Mucosa of descending colon (tissue), 3 donors: ENCODE results near the gene PRR33. TPM values are rescaled to one million over a fixed set of nuclear protein-coding genes. Genes with fewer than 3 reads are reported as not detected.
"Not testable (repeated sequence)": the region's sequence is repeated elsewhere in the genome, so short reads cannot be mapped to it uniquely, and the experiment has no call there.

Experiments used
- ATAC-seq: fragments of 200-7000 bp; cut with Tn5 transposase; one replicate; pipeline ENCODE4 v1.9.1; 2020; ENCODE audit warnings: mild to moderate bottlenecking, moderate library complexity
- DNase-seq, 3 donors: peaks; one replicate each; pipeline ENCODE4 v3.0.0-alpha.2; 2020
- H3K36me3 ChIP-seq: fragments of 200-600 bp; one replicate; pipeline ENCODE4 v1.8.0; 2021; ENCODE audit warnings: low read depth, mild to moderate bottlenecking
- H3K4me1 ChIP-seq: fragments of 200-600 bp; one replicate; pipeline ENCODE4 v1.8.0; 2021; ENCODE audit warnings: low read depth, mild to moderate bottlenecking
- H3K4me3 ChIP-seq: fragments of 200-600 bp; one replicate; pipeline ENCODE4 v1.8.0; 2021; ENCODE audit warnings: mild to moderate bottlenecking
- H3K9me3 ChIP-seq: fragments of 200-600 bp; one replicate; pipeline ENCODE4 v1.8.0; 2021; ENCODE audit warnings: mild to moderate bottlenecking
- CTCF ChIP-seq: fragments of 200-600 bp; IDR thresholded peaks from one replicate; pipeline ENCODE4 v1.8.0; 2022; ENCODE audit warnings: antibody characterized with exemption, mild to moderate bottlenecking
- intact Hi-C, 2 donors: fragments of 100-400 bp; cut with DNase I in 1 of 2; cut with micrococcal nuclease in 1 of 2; formaldehyde crosslinking; loops; one replicate each; pipeline versions ENCODE4 v1.11.0 to v1.11.1; 2022; cut with DNase I, micrococcal nuclease
- long read RNA-seq, 2 donors: library from polyadenylated mRNA; unstranded; transcript quantifications; one replicate each; pipeline ENCODE4 v2.0.0, GENCODE V29; 2019 to 2021
- total RNA-seq, 3 donors: library from RNA; stranded (reverse); fragmentation: NEBNext Ultra II Directional in 2 of 3; extraction: Animal tissue kit (Norgen Biotek cat#: 25700) in 2 of 3; gene quantifications; one replicate each; pipeline versions ENCODE4 v1.2.1 to v1.2.4, GENCODE V29; 2021 to 2023
- donor health status: DM: no; HTN: no; CAD: no; lungs with moderate emphysema.
- donor health status: DM: no; HTN: no; CAD: no.
- donor health status: DM: no; HTN: yes; CAD: no.

The PRR33 gene
- total RNA-seq, result not detected
- long read RNA-seq, donor 1, partial matches to known transcripts, result 0 of 1 reads
- long read RNA-seq, donor 1, other reads (novel, unspliced or antisense), result 0 of 1 reads
- long read RNA-seq, donor 2, result 0 reads

DNA sequence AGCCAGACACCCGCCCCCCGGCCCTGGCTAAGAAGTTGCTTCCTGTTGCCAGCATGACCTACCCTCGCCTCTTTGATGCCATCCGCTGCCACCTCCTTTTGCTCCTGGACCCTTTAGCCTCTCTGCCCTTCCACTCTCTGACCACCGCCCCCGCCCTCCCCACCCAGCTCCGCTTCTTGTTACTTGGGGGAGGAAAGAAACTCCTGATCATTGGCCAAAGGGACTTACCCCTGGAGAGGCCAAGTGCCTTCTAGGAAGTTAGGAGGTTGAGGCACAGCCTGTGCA lies at the start of gene PRR33:
Gene PRR33, minus strand, starts transcription at position 65 of the 285 bp plus-strand sequence. CDS start 1,311 bp downstream, outside the sequence.
- Histone ChIP-seq H3K36me3 (no peaks in the 10 kb centered on the region), H3K9me3 (no peaks in the 10 kb centered on the region), H3K4me1 (no peaks in the 10 kb centered on the region), H3K4me3 (no peak within 1 kb of the TSS)
- DNase-seq, result no peak
- no peak for ATAC-seq
- no peak for TF ChIP-seq CTCF
- intact Hi-C loops, result loop anchor here in 1 of 2 donors (2.0 kb wide), 1 partner anchor 25 kb away; no protein-coding TSS in a partner anchor

GRCh38 chr11:1939788-1940187 lies 48.1 kb upstream of the PRR33 start:
- intact Hi-C loops, result loop anchor here in 1 of 2 donors (5.0 kb wide), 1 partner anchor 42 kb away; no protein-coding TSS in a partner anchor
- not testable (repeated sequence) for DNase-seq

GRCh38 chr11:1939006-1939625 lies 47.4 kb upstream of the PRR33 start:
- H3K9me3 ChIP-seq, result no peaks in the 10 kb centered on the region
- no peak overlapping the region for H3K4me3 ChIP-seq
- intact Hi-C loops, result no loop called here
- DNase-seq (peak in 2 of 3 donors; percentile 16 to 27), ATAC-seq (no peak)
- H3K4me1 ChIP-seq, result no peaks in the 10 kb centered on the region
- no peak for TF ChIP-seq CTCF
- H3K36me3 ChIP-seq, result no peaks in the 10 kb centered on the region

More at GRCh38 chr11:1939788-1940187, 48.1 kb upstream of the PRR33 start:
- not testable (repeated sequence) for H3K9me3 ChIP-seq, H3K4me1 ChIP-seq, H3K36me3 ChIP-seq, H3K4me3 ChIP-seq
- peak; percentile 39 for ATAC-seq

DNA sequence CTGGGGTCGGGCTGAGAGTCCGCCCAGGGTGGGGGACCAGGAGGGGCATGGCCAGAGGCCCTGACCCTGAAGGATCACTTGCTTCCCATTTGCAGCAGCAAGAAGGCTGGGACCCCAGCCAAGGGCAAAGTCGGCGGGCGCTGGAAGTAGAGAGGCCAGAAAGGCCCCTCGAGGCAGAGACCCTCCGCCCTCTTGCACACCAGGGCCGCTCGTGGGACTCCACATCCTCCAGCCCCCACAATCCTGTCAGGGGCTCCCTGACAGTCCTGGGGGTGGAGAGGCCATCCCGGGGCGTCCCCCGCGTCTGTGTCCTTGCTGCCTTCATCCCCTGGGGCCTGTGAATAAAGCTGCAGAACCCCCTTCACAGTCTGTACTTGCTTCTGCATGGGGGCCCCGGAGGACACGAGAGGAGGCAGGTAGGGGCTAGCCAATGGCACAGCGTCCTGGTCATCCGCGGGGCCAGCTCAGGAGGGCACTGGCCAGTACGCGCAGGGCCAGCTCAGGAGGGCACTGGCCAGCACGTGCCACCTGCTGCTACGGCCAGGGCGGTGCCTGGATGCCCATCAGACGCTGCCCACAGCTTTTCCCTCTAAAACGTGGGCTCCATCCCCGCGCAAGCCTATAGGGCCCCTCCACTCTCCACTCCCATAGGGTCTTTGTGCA lies 46.8 kb upstream of the PRR33 start:
- Histone ChIP-seq H3K36me3 (no peaks in the 10 kb centered on the region), H3K4me1 (no peaks in the 10 kb centered on the region), H3K4me3 (no peak overlapping the region), H3K9me3 (no peaks in the 10 kb centered on the region)
- intact Hi-C loops, result no loop called here
- ATAC-seq (no peak), DNase-seq (peak in 2 of 3 donors; percentile 13 to 41)
- TF ChIP-seq CTCF, result no peak

DNA sequence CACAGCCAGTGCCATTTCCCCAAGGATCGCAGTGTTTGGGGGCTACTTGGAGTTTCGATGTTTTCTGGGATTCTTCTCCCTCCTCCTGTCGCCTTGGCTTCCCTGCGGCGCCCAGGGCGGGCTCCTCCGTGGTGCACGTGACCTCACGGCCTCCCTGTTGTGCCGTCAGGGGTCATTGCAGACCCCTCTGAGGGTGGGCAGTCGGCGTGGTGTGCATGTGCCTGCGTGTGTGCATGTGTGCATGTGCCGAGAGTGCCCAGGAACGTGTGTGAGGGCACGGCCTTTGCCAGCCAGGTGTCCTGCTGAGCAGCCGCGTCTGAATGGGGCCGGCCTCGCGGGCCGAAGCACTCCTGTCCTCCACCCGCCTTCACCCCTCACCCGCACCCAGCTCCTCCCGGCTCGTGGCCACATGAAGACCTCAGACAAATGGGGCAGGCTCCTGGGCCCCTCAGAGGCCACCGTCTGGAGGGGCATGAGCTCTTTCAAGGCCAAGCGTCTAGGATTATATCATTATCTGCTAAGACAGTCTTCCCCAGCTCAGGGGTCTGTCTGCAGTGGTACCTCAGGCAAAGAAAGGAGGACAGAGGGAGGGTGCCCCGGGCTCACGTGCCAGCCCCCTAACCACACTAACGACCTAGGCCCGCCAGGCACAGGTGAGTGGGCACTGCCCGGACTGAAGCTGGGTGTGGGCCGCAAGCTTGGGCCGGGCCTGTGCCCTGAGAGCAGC lies 46.1 kb upstream of the PRR33 start:
- peak in 2 of 3 donors; percentile 19 to 33 for DNase-seq
- no peak for ATAC-seq
- intact Hi-C loops, result no loop called here
- TF ChIP-seq CTCF, result no peak
- H3K4me1 ChIP-seq, result no peaks in the 10 kb centered on the region
- H3K36me3 ChIP-seq, result no peaks in the 10 kb centered on the region
- H3K9me3 ChIP-seq, result no peaks in the 10 kb centered on the region
- no peak overlapping the region for H3K4me3 ChIP-seq
